ENCODE results near the gene ASCL3. TPM values are rescaled to one million over a fixed set of nuclear protein-coding genes. Genes with fewer than 3 reads are reported as not detected.
"Not testable (repeated sequence)": the region's sequence is repeated elsewhere in the genome, so short reads cannot be mapped to it uniquely, and the experiment has no call there.

Gene ASCL3
- not detected for total RNA-seq

DNA sequence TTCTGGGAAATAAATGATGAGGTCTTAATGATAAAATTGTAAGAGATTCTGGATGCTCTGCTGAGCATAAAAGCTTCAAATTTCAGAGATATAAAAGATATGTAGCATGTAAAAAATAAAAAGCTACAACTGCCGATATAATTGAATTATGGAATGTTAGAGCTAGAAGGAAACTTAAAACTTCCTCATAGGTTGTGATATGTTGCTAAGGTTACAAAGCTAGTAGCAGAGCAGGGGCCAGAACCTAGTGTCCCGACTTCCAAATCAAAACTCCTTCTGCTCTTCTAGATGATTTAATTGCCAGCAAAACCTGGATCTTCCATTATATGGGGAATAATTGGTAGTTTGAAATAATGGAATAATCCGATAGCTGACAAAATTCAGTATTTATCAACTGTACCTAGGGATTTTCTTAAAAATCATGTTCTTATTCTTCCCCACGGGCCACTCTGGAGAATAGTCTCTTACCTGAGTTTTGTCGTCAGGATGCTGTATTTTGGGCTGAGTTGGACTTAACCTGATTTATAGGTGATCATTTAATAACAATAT, at the start of gene ASCL3:
Gene ASCL3, minus strand, starts transcription at position 499 of the 549 bp plus-strand sequence. CDS start 4,855 bp downstream, outside the sequence.
- POLR2A ChIA-PET, result no interaction called here

GRCh38 chr11:8989453-8989852, 46.6 kb upstream of the ASCL3 start:
- ChIA-PET POLR2A (no interaction called here), CTCF (no interaction called here)

More for the DNA sequence above, at the start of gene ASCL3:
- CTCF ChIA-PET, result no interaction called here

- CTCF ChIA-PET, result no interaction called here
- POLR2A ChIA-PET, result no interaction called here
These were observed 45.8 kb upstream of the ASCL3 start for GRCh38 chr11:8988329-8989234.

GRCh38 chr11:8987446-8987845, 44.6 kb upstream of the ASCL3 start:
- CTCF ChIA-PET, result interaction anchor here (0.9 kb wide), 1 partner anchor 28 kb away, joined by 3 read pairs; no protein-coding TSS in a partner anchor
- POLR2A ChIA-PET, result no interaction called here

DNA sequence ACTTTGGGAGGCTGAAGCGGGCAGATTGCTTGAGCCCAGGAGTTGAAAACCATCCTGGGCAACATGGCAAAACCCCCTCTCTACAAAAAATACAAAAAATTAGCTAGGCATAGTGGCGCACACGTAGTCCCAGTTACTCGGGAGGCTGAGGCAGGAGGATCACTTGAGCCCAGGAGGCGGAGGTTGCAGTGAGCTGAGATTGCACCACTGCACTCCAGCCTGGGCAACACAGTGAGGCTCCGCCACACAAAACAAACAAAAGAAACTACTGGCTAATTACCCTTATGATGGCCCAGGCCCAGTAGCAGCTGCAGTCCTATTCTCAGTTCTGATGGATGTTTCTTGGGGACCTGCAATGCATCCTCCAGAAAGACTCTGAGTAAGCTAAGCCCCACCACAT, 44.0 kb upstream of the ASCL3 start:
- POLR2A ChIA-PET, CTCF ChIA-PET: not testable (repeated sequence)

DNA sequence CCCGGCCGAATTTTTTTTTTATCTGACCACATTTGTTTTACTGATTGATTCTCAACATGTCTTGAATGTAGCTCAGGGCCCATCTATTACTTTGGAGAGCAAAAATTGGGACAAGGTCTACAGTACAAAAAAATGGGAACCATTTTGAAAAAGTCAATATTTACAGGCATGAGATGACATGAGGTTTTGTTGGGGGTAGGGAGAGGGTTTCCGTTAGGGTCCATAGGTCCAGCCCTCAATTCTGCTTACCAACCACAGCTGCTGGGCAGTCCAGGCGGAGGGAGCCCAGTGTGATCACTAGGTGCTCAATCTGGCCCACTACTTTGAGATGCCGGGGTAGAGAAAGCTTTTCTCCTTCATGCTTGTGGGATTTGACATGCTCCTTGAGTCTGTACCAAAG, 42.6 kb upstream of the ASCL3 start:
- CTCF ChIA-PET, result interaction anchor here (0.7 kb wide), 1 partner anchor 40 kb away, joined by 4 read pairs; no protein-coding TSS in a partner anchor
- POLR2A ChIA-PET, result no interaction called here

DNA sequence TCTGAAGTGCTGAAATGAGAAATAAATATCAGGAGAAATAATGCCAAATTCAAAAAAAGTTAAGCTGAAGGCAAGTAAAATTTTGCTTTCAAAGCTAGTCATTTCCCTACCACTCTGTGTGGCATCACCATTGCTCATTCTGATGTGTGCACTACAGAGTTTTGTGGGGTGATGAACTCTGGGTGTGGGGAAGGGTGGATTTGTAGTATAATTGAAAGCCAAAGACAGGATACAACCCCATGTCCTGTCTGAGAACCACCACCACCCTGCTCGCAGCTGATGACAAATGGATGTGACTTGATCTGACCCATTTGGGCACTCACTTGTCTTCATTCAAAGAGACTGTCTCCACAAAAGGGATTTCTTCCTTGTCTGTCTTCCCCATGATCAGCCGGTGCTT, 40.7 kb upstream of the ASCL3 start:
- CTCF ChIA-PET, result interaction anchor here (0.7 kb wide), 1 partner anchor 17 kb away, joined by 3 read pairs; no protein-coding TSS in a partner anchor
- POLR2A ChIA-PET, result no interaction called here

DNA sequence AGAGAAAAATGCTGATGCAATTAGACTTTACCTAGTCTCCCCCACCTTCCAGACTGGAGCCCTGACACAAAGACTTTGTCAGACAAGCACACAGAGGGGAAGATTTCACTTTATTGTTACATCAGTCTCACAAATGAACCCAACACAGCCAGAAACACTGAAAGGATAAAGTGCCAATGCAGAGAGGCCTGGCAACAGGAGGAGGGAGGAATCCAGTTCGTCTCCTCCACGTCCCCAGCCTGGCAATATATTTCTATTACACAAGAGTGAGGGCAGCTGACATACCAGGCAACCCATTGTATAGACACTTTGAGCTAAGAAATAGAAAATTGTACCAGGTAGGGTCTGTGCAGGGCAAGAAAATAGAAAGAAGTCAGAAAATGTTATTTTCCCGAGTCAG, 37.7 kb upstream of the ASCL3 start:
- CTCF ChIA-PET, result no interaction called here
- POLR2A ChIA-PET, result no interaction called here

- CTCF ChIA-PET, POLR2A ChIA-PET: not testable (repeated sequence)
These were observed 36.5 kb upstream of the ASCL3 start for GRCh38 chr11:8979365-8979764.

GRCh38 chr11:8973121-8973520, 30.3 kb upstream of the ASCL3 start:
- POLR2A ChIA-PET, result no interaction called here
- CTCF ChIA-PET, result no interaction called here

DNA sequence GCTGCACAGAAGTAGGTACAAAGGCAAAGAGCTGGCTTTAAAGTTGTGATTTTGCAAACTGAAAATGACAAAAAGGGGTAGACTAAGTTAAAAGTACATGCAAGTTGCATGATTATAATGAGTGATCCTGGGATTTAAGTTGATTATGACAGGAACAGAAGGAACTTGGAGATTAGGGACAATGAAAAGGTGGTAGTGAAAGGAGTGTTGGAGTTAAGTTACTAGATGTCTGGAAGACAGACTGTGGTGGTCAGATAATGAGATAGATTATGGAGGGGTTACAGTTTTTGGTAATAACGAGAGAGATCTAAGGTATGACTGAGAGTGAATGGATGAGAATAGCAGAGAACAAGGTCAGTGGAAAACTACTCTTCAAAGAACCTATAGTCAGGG, 29.1 kb upstream of the ASCL3 start:
- ChIA-PET CTCF (interaction anchor here (0.6 kb wide), 1 partner anchor 60 kb away, joined by 3 read pairs; no protein-coding TSS in a partner anchor), POLR2A (no interaction called here)

DNA sequence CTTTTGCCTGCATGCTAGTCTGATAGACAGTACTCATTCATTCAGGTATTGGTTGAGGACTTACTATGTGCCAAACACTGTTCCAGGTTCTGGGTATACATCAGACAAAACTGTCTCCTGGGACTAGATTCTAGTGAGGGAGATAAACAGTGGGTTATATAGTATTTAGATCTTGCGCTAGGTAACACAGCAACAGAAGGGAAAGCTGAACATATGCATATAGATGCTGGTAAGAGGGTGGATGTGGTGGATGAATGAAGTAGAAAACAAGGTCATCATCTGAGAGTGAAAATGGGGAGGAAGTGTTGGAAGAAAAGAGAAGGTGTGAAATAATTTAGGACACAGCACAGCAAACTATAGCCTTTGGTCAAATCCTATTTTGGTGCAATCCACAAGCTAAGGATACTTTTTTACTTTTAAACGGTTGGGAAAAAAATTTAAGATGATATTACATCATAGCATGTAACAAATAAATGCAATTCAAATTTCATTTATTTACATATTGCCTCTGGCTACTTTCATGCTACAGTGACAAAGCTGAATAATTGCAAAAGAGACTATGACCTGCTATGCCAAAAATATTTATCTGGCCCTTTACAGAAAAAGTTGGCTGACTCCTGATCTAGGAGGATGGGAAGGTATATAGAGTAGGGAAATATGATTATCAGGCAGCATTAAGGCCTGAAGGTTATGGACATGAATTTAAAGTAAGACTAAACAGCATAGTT, 28.5 kb upstream of the ASCL3 start:
- POLR2A ChIA-PET, result no interaction called here
- CTCF ChIA-PET, result no interaction called here

DNA sequence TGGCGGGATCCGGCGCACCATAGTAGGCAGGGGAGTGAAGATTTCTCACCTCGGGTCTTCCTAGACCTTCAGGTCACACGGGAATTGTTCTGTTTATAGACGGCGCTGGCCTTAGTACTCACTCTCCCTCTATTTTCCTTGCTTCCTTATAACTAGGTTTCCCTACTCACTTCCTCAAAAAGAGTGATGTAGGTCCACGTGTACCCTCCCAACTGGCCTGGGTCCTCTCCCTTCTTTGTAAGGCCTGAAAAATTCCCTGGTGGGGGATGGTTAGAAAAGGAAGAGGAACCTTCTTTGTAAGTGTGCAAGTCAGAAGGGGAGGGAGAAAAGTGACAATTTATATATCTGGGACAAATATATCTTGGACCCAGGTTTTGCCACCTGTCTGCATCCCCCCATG, 24.4 kb upstream of the ASCL3 start:
- ChIA-PET CTCF (no interaction called here), POLR2A (no interaction called here)

DNA sequence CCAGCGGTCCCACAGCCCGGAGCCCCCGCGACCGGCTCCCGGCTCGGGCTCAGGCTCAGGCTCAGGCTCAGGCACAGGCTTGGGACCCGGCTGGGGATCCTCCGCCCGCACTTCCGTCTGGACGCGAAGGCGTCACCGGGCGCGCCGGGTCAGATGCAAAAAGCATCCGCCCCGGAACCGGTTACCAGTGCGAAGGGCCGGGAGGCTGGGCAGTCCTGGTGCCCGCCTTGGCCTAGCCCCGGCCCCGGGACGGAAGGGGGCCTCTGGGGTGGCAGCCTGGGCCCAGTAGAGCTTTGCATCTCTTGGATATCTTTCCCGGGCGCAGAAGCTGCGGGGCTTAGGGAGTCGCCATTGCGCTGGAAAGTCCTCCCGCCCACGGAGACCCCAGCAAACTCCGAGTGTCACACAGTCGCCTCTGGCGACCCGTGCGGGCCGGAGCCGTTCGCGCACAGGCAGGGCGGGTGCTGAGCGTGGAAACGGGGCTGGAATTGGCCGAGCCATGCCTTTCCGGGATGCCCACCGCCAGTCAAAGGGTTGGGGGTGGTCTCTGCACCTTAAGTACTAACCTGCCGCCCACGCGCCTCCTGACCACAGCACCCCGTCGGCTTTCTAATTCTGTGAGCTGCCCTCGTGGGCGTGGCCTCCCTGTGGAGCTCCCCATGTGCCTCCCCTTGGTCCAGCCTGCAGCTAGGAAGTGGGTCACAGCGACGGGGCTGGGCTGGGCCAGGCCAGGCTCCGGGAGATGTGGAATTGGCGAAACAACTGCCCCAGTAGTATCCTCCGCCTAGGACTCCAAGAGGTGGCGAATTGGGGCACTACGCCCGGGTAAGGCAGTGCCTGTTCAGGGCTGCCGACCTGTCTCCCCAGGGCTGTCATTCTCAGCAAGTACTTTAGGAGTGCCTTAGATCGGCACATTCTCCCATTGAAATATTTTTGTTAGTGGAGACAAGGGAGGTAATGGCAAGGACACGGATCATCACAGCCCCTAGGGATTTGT, 21.8 kb upstream of the ASCL3 start, which contains the start of gene TMEM9B:
Gene TMEM9B, minus strand, starts transcription at position 119 of the 997 bp plus-strand sequence. CDS start 129 bp downstream, outside the sequence.
- ChIA-PET POLR2A (interaction anchor here (0.7 to 2.1 kb wide), 6 partner anchors 39 to 283 kb away, joined by 3 to 16 read pairs (median 3); partner anchors contain the start of genes AKIP1 and NRIP3), CTCF (interaction anchor here (0.5 to 1.7 kb wide), 5 partner anchors 11 to 1969 kb away, joined by 4 to 6 read pairs (median 4); partner anchors contain the start of gene AKIP1)

DNA sequence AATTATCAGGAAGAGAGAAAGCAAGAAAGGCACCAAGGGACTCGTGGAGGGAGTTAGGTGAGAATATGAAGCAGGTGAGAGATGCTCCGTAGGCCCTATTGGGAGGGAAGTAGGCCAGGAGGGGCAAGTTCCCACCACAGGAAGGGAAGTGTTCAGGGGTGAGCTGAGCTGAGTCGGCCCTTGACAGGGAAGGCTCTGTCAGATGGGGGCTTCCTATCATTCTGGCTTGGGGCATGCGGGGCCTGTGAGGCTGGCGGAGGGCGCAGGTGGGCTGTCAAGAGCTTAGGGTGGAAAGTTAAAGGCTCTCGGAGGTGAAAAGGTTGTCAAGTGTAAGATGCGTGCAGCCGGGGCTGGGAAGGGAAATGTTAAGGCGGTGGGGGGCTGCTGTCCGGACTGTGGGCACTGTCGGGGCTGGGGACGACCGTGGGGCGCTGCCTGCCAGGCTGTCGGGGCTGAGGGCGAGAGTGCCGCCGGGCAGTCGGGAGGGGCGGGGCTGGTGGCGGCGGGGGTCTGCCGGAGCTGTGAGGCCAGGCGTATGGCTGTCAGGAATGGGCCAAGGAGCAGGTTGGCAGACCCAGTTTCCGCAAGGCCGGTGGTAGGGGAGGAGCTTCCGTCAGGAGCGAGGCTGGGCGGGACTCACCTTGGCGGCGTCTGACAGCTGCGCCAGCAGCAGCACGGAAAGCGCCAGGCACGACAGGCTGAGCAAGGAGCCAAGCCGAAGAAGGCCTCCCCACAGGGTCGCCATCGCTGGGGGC, 20.9 kb upstream of the ASCL3 start:
- CTCF ChIA-PET, result interaction anchor here (1.0 to 1.7 kb wide), 4 partner anchors 10 to 53 kb away, joined by 4 to 6 read pairs (median 4); partner anchors contain the start of gene AKIP1
- POLR2A ChIA-PET, result interaction anchor here (0.7 to 2.1 kb wide), 7 partner anchors 40 to 610 kb away, joined by 3 to 16 read pairs (median 3); partner anchors contain the start of genes AKIP1, NRIP3 and WEE1

- ChIA-PET POLR2A (interaction anchor here (0.6 to 1.2 kb wide), 2 partner anchors 51 to 279 kb away, joined by 3 to 6 read pairs; no protein-coding TSS in a partner anchor), CTCF (no interaction called here)
These were observed 20.0 kb upstream of the ASCL3 start for GRCh38 chr11:8962841-8963240.

- ChIA-PET POLR2A (interaction anchor here (0.6 kb wide), 1 partner anchor 49 kb away, joined by 3 read pairs; no protein-coding TSS in a partner anchor), CTCF (no interaction called here)
These were observed 18.6 kb upstream of the ASCL3 start for GRCh38 chr11:8961401-8961800.

All from activated CD8-positive, alpha-beta memory T cell treated with anti-CD3 and anti-CD28 coated beads for 36 hours (primary cell).